AG09309 (cell line): ENCODE measurements around the gene PSTK.

Experiments
- DNase-seq: peaks from one replicate; pipeline ENCODE4 v3.0.0-alpha.2; 2010; ENCODE audit warnings: low read depth
- H3K4me3 ChIP-seq: 2 replicates; pipeline ENCODE4 v1.5.1; 2011; ENCODE audit warnings: mild to moderate bottlenecking, low read depth, low read length, moderate library complexity; ENCODE audit not compliant: control insufficient read depth
- CTCF ChIP-seq: IDR thresholded peaks from 2 replicates; pipeline ENCODE4 v1.5.1; 2011; ENCODE audit warnings: mild to moderate bottlenecking, low read depth, low read length, inconsistent platforms; ENCODE audit not compliant: insufficient read depth, control insufficient read depth; ENCODE audit errors: missing control alignments

Gene PSTK

GRCh38 chr10:123017421-123018165 is 37.4 kb downstream of the PSTK start:
- TF ChIP-seq CTCF: no peak
- H3K4me3 ChIP-seq: no peak overlapping the region
- no peak for DNase-seq

- TF ChIP-seq CTCF: no peak
- H3K4me3 ChIP-seq: no peak overlapping the region
- DNase-seq: no peak
These were observed 38.3 kb downstream of the PSTK start for GRCh38 chr10:123018531-123018930.

GRCh38 chr10:123019264-123019663 is 39.1 kb downstream of the PSTK start:
- no peak for TF ChIP-seq CTCF
- DNase-seq: no peak

DNA sequence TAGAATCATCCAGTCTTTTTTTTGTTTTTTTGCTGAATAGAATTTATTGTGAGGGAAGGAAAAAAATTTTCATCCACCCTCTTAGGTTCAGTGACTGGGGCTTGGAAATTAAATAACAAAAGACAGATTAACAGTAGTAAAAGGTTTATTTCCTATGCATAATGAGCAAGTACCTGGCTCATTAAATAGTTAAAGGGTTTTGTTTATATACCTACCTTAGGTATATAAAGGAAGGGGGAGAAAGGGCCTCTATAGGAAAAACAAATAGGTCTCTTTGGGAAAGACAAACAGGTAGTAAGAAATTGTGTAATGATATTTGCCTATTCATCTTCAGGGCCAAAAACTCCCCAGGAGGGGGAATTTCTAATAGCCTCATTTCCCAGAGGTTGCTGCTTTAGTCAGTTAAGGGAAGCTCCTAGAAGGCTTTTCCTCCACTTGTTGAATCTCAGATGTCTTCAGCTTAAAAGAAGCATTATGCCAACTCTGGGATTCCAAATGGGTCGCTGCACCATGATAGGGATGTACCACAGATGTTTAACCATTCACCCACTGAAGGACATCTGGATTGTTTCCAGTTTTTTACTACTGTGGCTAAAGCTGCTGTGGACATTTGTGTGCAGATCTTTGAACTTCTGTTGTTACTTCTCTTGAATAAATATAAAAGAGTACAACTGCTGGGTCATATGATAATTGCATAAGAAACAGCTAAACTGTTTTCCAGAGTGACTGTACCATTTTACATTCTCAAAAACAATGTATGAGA is 39.9 kb downstream of the PSTK start:
- no peak for TF ChIP-seq CTCF
- H3K4me3 ChIP-seq: no peak overlapping the region
- DNase-seq: no peak

More at GRCh38 chr10:123019264-123019663, 39.1 kb downstream of the PSTK start:
- H3K4me3 ChIP-seq: no peak overlapping the region

- no peak overlapping the region for H3K4me3 ChIP-seq
- no peak for DNase-seq
- peak; percentile 29 for TF ChIP-seq CTCF
These were observed 41.3 kb downstream of the PSTK start for GRCh38 chr10:123021517-123021916.

DNA sequence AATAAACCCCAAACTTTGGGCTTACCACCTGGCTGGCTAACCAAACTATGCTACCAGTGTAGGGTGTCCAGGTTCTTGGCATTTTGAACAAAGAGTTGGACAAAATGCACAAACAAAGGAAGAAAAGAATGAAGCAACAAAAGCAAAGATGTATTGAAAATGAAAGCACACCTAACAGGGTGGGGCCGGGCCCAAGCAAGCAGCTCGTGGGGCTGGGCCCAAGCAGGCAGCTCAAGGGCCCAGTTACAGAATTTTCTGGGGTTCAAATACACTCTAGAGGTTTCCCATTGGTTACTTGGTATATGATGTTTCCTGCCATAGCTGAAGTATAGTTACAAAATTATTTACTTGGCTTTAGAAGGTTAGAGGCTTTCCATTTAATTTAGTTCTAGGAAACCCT is 44.3 kb downstream of the PSTK start:
- no peak overlapping the region for H3K4me3 ChIP-seq
- no peak for DNase-seq
- no peak for TF ChIP-seq CTCF
